ENCODE results near the gene FAAP100.

GRCh38 chr17:81557276-81558114 is 5.3 kb upstream of the FAAP100 start:
- no peak for TF ChIP-seq CTCF (IDR thresholded peaks at IDR 0.05)
- TF ChIP-seq EP300 (IDR thresholded peaks at IDR 0.05) = no peak
- no peak for TF ChIP-seq POLR2A (IDR thresholded peaks at IDR 0.05)
